GM19193 (cell line): ENCODE results near the gene MANF.

Experiments
- POLR2A ChIP-seq: IDR thresholded peaks from 4 replicates; pipeline ENCODE4 v1.6.1; 2011; ENCODE audit not compliant: insufficient read depth, insufficient read length; ENCODE audit errors: extremely low read depth

The MANF gene

DNA sequence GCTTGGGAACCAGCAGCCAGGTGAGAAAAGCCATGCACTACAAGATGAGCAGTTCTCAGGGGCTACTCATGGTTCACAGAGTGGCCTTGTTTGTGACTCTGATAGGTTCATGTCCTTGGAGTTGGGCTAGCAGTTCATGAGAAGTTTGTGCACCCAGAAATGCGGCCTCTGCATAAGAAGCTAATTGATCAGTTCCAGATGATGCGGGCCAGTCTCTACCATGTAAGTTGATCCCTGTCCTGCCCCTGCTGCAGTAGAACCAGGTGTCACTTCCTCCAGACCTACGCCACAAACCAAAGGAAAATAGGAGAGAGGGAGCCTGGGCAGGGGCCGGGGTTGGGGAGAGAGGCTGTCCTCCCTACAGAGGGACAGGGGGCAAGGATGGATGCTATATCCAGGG, 27.2 kb upstream of the MANF start:
- no peak for TF ChIP-seq POLR2A

DNA sequence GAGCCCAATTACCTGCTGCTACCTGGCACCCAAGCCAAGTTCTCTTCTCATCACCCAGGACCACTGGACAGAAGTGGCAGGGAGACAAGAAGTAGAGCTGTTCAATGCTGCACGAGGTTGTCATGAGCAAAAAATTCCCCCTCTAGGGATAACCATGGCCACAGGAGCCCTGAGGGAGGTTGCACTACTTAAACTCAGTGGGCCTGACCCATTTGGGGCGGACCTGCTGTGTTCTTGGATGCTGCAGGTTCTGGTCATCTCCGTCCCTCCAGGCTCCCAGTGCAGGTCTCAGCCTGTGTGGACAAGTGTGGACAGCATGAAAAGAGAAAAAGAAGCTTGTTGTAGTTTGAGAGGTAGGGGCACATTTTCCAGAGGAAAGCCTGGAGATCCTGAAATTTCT, 26.1 kb upstream of the MANF start:
- TF ChIP-seq POLR2A = no peak

DNA sequence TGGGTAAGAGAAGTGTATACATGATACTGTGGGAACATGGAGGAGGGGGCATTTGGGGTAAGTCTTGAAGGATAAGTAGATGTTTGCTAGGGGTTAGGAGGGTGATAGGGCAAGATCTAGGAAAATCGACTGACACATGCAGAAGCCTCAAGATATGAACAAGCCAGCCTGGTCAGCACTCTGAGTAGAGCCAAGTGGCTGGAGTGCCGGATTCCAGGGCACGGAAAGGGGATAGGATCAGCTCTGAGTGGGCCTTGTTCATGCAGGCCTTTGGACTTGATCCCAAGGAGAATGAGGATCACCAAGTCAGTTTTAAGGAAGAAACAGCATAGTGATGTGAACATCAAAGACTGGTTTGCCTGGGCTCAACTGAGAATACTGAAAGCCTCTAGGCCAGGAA, 24.3 kb upstream of the MANF start:
- no peak for TF ChIP-seq POLR2A

DNA sequence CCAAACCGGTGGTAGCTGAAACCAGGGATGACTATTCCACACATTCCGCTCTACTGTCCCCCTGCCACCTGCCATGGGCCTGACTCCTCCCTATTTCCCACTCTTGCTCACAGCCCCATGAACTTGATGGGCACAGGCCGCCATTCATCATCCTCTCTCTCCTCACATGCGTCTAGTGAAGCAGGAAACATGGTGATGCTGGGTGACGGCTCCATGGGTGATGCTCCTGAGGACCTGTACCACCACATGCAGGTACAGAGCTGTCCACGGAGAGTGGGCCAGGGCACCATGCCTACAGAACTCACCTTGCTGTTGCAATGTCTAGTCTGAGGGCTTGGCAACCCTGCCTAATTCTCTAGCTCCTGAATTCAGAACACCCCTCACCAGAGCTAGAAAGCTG, 23.3 kb upstream of the MANF start:
- TF ChIP-seq POLR2A = no peak

DNA sequence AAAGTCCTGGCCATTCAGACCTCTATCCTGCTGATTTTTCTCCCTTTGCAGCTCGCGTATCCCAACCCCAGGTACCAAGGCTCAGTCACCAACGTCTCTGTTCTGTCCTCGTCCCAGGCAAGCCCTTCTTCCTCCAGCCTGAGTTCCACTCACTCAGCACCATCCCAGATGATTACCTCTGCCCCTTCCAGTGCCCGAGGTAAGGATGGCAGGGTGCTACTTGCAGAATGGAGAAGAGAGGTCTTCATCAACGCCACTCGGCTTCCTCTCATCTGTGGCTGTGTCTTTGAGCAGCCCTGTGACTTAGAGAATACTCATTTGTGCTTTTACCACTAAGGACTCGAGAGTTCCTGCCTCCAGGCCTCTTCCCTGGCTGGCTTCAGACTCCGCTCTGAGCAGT, 22.6 kb upstream of the MANF start:
- no peak for TF ChIP-seq POLR2A

DNA sequence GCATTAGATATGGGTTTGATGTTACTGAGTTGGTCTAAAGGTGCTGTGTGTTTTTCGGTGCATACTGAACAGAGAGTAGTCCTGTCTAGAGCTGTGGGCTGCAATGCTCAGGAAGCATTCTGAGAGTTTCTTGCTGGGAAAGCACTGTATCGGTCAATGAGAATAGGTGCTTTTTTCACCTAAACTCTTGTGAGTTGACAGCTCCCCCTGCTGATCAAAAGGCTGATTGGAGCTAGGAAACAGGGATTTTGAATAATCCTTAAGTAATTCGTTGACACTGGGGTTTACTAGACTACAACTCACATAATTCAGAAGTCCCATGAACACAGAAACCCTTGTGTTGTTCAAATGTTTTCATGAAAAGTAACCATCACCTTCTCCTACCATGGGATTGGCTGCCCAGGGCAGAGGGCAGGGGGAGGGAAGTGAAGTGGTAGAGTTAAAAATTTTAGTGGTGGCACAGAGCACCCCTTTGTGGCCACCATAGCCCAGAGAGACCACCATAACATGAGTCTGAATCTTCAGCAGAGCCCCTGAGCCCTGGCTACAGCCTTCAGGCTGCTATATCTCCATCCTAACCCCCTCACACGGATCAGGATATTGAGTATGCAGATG, 13.0 kb upstream of the MANF start:
- TF ChIP-seq POLR2A = no peak

DNA sequence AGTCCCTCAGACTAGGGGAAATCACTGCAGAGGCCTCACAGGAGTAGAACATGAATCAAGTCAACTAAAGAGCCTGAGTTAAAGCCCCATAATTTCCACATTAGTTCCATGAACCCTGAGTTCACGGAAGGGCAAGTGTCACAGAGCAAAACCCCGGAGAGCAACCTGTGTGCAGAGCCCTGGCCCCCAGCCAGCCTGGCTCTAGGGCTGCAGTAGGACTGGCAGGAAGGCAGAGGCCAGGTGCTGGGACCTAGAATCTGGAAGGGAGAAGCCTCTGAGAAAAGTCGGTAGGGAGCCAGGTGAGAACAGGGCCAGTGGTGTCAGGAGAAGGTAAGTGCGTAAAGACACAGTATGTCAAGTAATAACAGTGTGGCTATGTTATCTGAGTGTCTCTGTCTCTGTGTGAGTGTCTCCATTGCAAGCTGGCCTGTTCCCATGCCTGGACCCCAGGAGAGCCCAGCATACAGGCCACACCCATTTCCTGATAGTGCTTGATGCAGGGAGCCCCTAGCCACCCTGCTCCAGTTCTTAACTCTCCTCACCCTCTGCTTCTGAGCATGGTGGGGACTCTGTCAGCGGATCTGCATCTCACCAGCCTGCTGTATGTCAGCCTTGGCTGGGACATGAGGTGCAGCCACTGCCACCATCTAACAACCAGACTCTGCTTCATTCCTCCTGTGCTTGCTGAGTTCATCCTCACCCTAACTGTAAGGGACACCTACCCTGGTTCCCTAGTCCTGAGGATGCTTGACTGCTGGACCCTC, 11.3 kb upstream of the MANF start:
- TF ChIP-seq POLR2A = no peak

DNA sequence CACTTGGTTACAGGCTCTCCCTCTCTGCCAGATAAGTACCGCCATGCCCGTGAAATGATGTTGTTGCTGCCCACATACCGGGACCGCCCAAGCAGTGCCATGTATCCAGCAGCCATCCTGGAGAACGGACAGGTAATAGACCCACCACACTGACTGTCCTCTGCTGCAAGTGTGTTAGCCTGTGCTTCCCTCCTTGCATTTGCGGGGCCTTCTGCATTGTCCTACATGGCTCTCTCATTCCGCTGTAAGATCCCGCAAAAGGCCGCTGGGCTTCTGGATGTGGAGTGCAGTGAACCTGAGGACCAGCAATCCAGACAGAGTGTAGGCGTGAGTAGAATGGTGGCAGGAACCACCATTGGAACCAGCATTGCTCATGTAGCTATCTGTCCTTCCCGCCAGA, 10.6 kb upstream of the MANF start:
- no peak for TF ChIP-seq POLR2A

DNA sequence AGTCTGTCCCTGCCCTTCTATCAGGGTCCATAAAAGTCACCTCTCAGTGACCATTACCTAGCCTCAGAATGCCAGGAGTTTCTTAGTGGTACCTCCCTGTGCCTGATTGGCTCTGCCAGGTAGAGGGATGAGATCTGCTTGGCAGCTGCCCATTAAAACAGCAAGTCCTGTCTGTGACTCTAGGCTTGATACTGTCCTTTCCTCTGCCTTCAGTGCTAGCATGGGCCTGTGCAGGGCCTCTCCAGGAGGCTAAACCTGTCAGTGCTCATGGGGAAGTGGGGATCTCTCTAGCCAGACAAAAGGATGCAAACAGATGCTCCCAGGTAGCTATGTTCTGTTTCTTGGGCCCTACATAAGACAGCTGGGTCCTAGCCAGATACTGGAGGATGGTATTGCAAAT, 10.0 kb upstream of the MANF start:
- TF ChIP-seq POLR2A = no peak

DNA sequence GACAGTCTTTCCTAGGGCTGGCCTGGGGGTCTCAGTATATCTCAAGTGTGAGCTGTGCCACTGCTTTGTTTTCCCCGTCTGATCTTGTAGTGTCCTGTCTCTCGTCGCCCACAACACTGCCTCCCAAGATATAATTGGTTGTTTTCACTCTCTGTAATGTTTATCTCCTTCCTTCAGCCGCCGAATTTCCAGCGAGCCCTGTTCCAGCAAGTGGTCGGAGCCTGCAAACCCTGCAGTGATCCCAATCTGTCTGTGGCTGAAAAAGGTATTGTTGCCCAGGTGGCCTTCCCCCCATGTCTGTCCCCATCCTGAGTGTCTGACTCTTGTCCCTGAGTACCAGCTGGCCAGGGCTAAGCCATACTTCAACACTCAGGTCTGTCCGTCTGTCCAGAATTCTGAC, 9.5 kb upstream of the MANF start:
- TF ChIP-seq POLR2A = no peak

DNA sequence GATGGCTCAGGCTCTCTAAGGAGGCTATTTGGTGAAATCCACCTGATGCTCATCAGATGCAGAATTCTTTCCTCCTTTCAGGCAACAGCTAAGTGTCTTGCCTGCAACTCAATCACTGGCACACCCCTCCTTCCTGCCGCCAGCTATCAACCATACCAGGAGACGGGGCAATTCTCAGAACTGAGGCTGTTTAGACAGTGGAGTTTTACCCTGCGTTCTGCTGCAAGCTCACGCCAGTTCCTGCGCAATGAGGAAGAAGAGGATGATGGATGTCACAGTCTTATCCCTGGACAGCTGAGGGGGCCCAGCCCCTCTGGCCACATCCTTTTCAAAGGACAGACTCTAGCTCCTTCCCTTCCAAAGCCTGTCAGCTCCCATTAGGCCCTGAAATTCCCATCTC, 7.0 kb upstream of the MANF start:
- TF ChIP-seq POLR2A = no peak

DNA sequence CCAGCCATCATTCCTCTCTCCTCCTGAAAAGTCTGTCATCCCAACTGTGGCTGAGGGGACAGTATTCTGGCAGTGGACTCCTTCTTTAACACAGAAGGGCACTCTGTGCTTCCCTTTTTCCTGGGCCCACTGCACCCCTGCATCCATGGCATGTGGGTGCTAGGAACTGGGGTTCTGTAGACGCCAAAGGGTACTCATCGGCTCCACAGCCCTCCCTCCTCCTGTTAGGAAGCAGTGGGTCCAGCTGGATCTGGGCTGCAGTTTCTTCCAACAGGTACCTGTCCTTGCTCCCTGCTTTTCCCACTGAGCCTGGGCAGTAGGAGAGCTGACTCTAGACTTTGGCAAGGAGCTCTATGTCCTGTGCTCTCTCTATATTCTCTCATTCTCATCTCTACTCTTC, 6.4 kb upstream of the MANF start:
- no peak for TF ChIP-seq POLR2A

DNA sequence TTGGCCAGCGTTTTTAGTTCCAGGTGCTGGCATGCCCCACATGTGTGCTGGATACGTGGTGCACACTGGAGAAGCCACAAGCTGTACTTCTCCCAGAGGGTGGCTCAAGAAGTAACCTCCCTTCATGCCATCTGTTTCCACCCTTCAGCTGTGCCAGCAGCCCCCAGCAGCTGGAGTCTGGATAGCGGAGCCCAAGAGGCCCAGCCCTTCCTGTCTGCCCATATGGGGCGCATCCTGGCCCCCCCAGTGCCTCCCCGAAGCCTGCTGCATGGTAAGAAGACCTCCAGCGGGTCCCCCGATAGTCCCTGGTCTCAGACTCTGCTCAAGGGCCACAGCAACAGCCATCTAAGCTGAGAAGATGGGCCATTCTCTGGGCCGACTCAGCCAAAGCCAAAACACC, 5.8 kb upstream of the MANF start:
- TF ChIP-seq POLR2A = no peak

DNA sequence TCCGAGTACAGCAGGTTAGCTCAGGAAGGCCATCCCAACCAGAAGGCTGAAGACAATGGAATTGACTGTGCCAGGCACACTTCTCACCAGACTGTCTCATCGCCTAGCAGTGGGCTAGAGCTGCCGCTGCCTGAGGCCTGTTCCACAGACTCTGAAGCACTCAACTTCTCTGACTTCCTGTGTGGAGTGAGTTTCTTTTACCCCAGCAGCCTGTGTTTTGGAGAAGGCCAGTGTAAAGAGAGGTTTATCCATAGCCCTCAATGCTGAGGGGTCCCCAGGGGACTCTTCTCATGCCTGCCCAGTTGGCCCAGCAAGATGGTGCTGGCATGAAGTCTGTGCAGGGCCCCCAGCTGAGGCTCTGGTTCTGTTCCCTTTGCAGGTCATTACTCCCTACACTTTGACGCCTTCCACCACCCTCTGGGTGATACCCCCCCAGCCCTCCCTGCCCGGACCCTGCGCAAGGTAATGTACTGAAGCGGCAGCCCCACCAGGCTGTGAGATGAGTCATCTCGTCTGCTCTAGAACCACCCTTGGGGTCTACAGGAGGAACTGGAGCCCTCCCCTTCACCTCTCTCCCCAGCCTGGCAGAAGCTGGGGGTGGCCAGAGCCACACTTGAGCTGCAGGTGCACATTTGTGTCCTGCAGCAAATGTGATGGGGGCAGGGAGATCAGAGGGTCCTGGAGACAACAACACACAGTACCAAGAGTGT, 5.2 kb upstream of the MANF start:
- TF ChIP-seq POLR2A = no peak

DNA sequence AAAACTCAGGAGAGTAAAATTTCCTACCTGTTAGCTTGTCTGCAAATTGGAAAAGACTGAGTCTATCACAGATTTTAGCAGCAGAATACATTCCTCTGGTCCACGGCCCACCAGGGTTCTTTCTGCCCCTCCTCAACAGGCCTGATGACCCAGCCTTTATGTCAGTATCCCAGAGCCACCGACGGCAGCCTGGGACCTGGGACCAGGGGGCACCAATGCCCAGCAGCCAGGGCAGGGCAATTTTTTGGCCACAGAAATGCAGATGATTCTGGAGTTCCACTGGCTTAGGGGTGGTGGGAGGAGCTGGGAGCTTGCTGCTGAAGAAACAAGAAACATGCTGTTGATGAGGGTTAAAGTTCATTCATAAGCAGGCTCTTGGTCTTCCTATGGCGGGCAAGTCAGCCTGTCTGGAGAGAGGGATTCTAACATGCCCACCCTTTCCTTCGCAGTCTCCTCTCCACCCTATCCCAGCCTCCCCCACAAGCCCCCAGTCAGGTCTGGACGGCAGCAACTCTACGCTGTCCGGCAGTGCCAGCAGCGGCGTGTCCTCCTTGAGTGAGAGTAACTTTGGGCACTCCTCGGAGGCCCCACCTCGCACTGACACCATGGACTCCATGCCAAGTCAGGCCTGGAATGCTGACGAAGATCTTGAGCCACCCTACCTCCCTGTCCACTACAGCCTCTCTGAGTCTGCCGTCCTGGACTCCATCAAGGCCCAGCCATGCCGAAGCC, 4.3 kb upstream of the MANF start:
- no peak for TF ChIP-seq POLR2A

DNA sequence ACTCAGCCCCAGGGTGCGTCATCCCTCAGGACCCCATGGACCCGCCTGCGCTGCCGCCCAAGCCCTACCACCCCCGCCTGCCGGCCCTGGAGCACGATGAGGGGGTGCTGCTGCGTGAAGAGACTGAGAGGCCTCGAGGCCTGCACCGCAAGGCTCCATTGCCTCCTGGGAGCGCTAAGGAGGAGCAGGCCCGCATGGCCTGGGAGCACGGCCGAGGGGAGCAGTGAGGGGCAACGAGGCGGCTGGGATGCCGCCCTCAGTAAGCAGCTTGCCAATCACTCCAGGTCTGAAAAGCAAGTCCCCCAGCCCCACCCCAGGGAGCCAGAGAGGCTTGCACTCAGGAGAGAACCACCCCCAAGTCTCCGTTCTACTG, 3.8 kb upstream of the MANF start:
- no peak for TF ChIP-seq POLR2A

DNA sequence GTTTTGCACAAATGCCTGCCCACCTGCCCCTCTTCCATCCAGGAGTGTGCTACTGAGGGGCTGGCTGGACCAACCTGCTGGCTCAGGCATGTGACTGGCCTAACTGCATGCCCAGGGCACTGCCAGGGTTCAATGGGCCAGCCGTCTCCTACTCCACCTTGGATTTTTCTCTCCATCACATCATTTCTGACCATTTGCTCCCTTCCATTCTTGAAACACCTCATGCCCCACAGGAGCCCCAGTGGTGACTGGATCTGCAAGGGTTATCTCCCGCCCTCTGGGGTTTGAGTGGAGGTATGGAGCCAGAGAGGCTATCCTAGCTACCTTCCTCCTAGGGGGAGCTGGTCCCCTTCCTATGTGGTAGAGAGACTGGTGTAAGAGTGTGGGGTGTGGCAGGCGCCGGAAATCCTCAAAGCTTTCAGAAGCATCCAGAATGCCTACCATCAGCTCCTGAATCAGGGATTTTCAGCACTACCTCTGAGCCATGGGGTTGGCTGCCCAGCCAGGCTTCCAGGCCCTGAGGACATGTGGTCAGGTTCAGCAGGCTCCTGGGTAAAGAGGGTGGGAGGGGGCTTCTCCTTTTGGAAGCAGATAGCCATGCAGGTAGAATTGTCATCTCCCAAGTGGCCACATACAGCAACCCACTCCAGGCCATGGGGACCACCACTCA, 2.9 kb upstream of the MANF start:
- TF ChIP-seq POLR2A = no peak
